HL-60 (cell line): ENCODE data around the gene NUDT2.

Experiments
- TF ChIP-seq, protein P1 (sequence below): IDR thresholded peaks from 2 replicates; pipeline ENCODE4 v1.6.1; 2012; ENCODE audit warnings: low read depth; ENCODE audit not compliant: insufficient replicate concordance
- TF ChIP-seq, protein P2 (sequence below): IDR thresholded peaks from one replicate; pipeline ENCODE4 v1.5.1; 2011; ENCODE audit warnings: low read length, control low read depth, inconsistent platforms; ENCODE audit not compliant: insufficient read depth

DNA sequence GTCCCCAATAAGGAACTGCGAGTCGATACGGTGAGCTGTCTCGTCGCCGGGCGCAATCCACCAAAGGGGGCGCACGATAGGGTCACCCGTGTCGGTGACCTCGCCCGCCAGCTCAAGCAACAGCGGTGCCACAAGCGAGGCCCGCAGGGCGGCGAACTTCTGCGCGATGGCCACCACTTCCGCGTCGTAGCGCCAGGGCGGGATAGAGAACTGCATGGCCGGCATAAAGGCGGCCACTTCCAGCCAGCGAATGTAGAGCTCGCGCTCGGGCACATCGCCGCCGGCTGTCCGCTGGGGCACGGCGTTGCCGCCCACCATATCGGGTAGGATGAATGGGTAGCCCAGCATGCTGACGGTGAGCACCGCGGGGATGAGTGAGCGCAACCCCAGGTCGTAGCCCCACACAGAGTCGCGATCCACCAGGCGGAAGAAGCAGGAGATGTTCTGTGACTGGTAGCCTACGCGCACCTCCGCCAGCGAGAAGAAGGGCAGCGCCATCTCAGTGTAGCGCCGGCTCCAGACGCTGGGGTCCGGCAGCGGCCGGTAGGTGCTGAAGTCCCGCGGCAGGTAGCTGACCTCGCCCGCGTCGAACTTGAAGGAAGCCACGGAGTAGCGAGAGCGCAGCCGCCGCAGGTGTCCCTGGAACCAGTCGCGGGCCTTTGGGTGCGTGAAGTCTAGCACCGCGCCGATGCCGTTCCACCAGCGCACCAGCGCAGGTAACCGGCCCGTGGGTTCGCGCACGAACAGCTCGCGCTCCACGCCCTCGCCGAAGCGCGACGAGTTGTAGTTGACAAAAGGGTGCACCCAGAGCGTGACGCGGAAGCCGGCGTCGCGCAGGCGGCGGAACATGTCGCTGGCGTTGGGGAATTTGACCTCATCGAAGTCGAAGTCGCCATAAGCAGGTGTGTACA lies 41.9 kb downstream of the NUDT2 start:
- TF ChIP-seq, protein P1, sequence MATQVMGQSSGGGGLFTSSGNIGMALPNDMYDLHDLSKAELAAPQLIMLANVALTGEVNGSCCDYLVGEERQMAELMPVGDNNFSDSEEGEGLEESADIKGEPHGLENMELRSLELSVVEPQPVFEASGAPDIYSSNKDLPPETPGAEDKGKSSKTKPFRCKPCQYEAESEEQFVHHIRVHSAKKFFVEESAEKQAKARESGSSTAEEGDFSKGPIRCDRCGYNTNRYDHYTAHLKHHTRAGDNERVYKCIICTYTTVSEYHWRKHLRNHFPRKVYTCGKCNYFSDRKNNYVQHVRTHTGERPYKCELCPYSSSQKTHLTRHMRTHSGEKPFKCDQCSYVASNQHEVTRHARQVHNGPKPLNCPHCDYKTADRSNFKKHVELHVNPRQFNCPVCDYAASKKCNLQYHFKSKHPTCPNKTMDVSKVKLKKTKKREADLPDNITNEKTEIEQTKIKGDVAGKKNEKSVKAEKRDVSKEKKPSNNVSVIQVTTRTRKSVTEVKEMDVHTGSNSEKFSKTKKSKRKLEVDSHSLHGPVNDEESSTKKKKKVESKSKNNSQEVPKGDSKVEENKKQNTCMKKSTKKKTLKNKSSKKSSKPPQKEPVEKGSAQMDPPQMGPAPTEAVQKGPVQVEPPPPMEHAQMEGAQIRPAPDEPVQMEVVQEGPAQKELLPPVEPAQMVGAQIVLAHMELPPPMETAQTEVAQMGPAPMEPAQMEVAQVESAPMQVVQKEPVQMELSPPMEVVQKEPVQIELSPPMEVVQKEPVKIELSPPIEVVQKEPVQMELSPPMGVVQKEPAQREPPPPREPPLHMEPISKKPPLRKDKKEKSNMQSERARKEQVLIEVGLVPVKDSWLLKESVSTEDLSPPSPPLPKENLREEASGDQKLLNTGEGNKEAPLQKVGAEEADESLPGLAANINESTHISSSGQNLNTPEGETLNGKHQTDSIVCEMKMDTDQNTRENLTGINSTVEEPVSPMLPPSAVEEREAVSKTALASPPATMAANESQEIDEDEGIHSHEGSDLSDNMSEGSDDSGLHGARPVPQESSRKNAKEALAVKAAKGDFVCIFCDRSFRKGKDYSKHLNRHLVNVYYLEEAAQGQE = no peak
- TF ChIP-seq, protein P2, sequence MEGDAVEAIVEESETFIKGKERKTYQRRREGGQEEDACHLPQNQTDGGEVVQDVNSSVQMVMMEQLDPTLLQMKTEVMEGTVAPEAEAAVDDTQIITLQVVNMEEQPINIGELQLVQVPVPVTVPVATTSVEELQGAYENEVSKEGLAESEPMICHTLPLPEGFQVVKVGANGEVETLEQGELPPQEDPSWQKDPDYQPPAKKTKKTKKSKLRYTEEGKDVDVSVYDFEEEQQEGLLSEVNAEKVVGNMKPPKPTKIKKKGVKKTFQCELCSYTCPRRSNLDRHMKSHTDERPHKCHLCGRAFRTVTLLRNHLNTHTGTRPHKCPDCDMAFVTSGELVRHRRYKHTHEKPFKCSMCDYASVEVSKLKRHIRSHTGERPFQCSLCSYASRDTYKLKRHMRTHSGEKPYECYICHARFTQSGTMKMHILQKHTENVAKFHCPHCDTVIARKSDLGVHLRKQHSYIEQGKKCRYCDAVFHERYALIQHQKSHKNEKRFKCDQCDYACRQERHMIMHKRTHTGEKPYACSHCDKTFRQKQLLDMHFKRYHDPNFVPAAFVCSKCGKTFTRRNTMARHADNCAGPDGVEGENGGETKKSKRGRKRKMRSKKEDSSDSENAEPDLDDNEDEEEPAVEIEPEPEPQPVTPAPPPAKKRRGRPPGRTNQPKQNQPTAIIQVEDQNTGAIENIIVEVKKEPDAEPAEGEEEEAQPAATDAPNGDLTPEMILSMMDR = no peak
